ENCODE measurements around the gene DHX36. TPM values are rescaled to one million over a fixed set of nuclear protein-coding genes. Genes with fewer than 3 reads are reported as not detected.
A peak's percentile ranks its signal among the peaks of the same experiment; 100 is the strongest.

Gene DHX36
- total RNA-seq, 2 experiments from 2014 or later, result 56.3 to 74.6 TPM

DNA sequence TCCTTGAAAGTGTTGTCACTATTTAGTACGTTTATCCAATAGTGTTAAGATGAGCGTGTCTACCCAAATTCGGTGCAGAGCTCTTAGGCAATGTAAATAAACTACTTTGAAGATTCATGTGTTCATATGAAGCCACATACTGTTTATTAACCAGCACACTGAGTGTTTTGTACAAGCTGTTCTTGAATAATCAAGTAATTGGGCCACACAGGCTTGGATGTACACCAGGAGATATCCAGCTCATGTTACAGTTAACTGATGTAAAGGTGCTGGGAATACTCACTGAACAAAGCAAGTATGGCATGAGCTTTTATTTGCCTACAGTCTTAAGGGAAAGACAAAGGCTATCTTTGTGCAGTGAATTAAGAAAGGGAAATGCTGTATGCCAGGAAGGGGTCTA, 632 bp upstream of the DHX36 start:
- Mint-ChIP-seq H3K4me1 (peaks cover 25% of the 10 kb centered on the region), H3K9me3 (ENCODE audit: low read depth) (no peaks in the 10 kb centered on the region), H3K36me3 (ENCODE audit: low read depth) (peaks cover 14% of the 10 kb centered on the region), H3K27me3 (no peaks in the 10 kb centered on the region), H3K27ac (peak overlapping the region; percentile 97), H3K4me3 (peak overlapping the region; percentile 85)
- ChIA-PET POLR2A (no interaction called here), CTCF (interaction anchor here (0.7 to 0.9 kb wide), 2 partner anchors 10 to 178 kb away, joined by 3 read pairs; no protein-coding TSS in a partner anchor)
- no peak for DNase-seq
- intact Hi-C loops (cut with DNase I, micrococcal nuclease), result loop anchor here (1.0 to 5.0 kb wide), 6 partner anchors 204 to 1546 kb away; partner anchors contain the start of genes GMPS (in 2 of the 2), SLC33A1 (in 2 of the 2) and ARHGEF26 (in 1 of the 2)
- no peak for ATAC-seq

GRCh38 chr3:154316974-154317767, 7.1 kb downstream of the DHX36 start:
- CTCF ChIA-PET, result no interaction called here
- DNase-seq (no peak), ATAC-seq (peak; percentile 64)
- H3K27me3 Mint-ChIP-seq, result no peaks in the 10 kb centered on the region
- no peak overlapping the region for H3K4me3 Mint-ChIP-seq
- H3K36me3 Mint-ChIP-seq (ENCODE audit: low read depth), result peaks cover 44% of the 10 kb centered on the region
- H3K27ac Mint-ChIP-seq, result peak overlapping the region; percentile 72
- H3K9me3 Mint-ChIP-seq (ENCODE audit: low read depth), result no peaks in the 10 kb centered on the region
- H3K4me1 Mint-ChIP-seq, result peaks cover 33% of the 10 kb centered on the region
- intact Hi-C loops (cut with DNase I, micrococcal nuclease), result loop anchor here in 1 of 2 experiments (5.0 kb wide), 1 partner anchor 45 kb away; no protein-coding TSS in a partner anchor
- POLR2A ChIA-PET, result no interaction called here

GRCh38 chr3:154314152-154314551, 10.1 kb downstream of the DHX36 start:
- H3K9me3 Mint-ChIP-seq (ENCODE audit: low read depth), result no peaks in the 10 kb centered on the region
- ChIA-PET POLR2A (no interaction called here), CTCF (interaction anchor here (0.6 to 3.5 kb wide), 3 partner anchors 10 to 174 kb away, joined by 3 to 11 read pairs (median 4); no protein-coding TSS in a partner anchor)
- H3K27ac Mint-ChIP-seq, result no peak overlapping the region
- H3K4me3 Mint-ChIP-seq, result no peak overlapping the region
- peaks cover 47% of the 10 kb centered on the region for H3K36me3 Mint-ChIP-seq (ENCODE audit: low read depth)
- H3K27me3 Mint-ChIP-seq, result no peaks in the 10 kb centered on the region
- H3K4me1 Mint-ChIP-seq, result peaks cover 25% of the 10 kb centered on the region
- ATAC-seq (no peak), DNase-seq (no peak)
- intact Hi-C loops (cut with DNase I, micrococcal nuclease), result no loop called here

DNA sequence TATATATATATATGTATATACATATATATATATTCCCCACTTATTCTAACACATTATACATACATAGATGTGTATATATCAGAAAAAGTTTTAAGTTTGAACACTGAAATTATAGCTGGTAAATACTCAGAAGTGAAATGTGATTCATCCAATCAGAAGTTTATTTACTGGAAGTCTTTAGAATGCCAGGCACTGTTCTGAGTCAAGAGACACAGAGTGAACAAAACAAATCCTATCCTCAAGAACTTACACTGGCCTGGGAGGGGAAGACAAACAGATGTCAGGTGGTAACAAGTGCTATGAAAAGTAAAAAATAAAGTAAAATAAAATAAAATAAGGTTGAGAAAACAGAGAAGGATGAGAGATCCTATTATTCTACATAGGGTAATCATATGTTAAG, 13.4 kb downstream of the DHX36 start:
- H3K27ac Mint-ChIP-seq, result no peak overlapping the region
- no peak for DNase-seq
- ChIA-PET CTCF (no interaction called here), POLR2A (no interaction called here)
- intact Hi-C loops (cut with DNase I, micrococcal nuclease), result no loop called here
- H3K9me3 Mint-ChIP-seq (ENCODE audit: low read depth), result no peaks in the 10 kb centered on the region
- peaks cover 23% of the 10 kb centered on the region for H3K4me1 Mint-ChIP-seq
- H3K4me3 Mint-ChIP-seq, result no peak overlapping the region
- no peaks in the 10 kb centered on the region for H3K27me3 Mint-ChIP-seq
- peaks cover 54% of the 10 kb centered on the region for H3K36me3 Mint-ChIP-seq (ENCODE audit: low read depth)
- ATAC-seq, result peak; percentile 49

- peak; percentile 19 for ATAC-seq
- peaks cover 48% of the 10 kb centered on the region for H3K36me3 Mint-ChIP-seq (ENCODE audit: low read depth)
- CTCF ChIA-PET, result interaction anchor here (0.6 kb wide), 1 partner anchor 297 kb away, joined by 3 read pairs; no protein-coding TSS in a partner anchor
- intact Hi-C loops (cut with DNase I, micrococcal nuclease), result no loop called here
- peak overlapping the region; percentile 51 for H3K27ac Mint-ChIP-seq
- H3K4me3 Mint-ChIP-seq, result no peak overlapping the region
- H3K4me1 Mint-ChIP-seq, result peaks cover 16% of the 10 kb centered on the region
- H3K9me3 Mint-ChIP-seq (ENCODE audit: low read depth), result no peaks in the 10 kb centered on the region
- H3K27me3 Mint-ChIP-seq, result no peaks in the 10 kb centered on the region
- POLR2A ChIA-PET, result no interaction called here
- DNase-seq, result no peak
These were observed 16.9 kb downstream of the DHX36 start for GRCh38 chr3:154307363-154307762.

- Mint-ChIP-seq H3K36me3 (ENCODE audit: low read depth) (peaks cover 58% of the 10 kb centered on the region), H3K4me3 (no peak overlapping the region), H3K4me1 (peaks cover 16% of the 10 kb centered on the region), H3K9me3 (ENCODE audit: low read depth) (no peaks in the 10 kb centered on the region), H3K27ac (no peak overlapping the region), H3K27me3 (no peaks in the 10 kb centered on the region)
- no peak for DNase-seq
- ChIA-PET POLR2A (no interaction called here), CTCF (interaction anchor here (0.6 to 1.5 kb wide), 2 partner anchors 9 to 396 kb away, joined by 3 to 4 read pairs; no protein-coding TSS in a partner anchor)
- intact Hi-C loops (cut with DNase I, micrococcal nuclease), result no loop called here
- no peak for ATAC-seq
These were observed 19.4 kb downstream of the DHX36 start for GRCh38 chr3:154304936-154305335.

- H3K9me3 Mint-ChIP-seq (ENCODE audit: low read depth), result no peaks in the 10 kb centered on the region
- peaks cover 14% of the 10 kb centered on the region for H3K4me1 Mint-ChIP-seq
- POLR2A ChIA-PET, result no interaction called here
- H3K27ac Mint-ChIP-seq, result no peak overlapping the region
- CTCF ChIA-PET, result interaction anchor here (0.6 to 1.5 kb wide), 2 partner anchors 9 to 396 kb away, joined by 3 to 4 read pairs; no protein-coding TSS in a partner anchor
- intact Hi-C loops (cut with DNase I, micrococcal nuclease), result no loop called here
- DNase-seq, result no peak
- peaks cover 56% of the 10 kb centered on the region for H3K36me3 Mint-ChIP-seq (ENCODE audit: low read depth)
- H3K4me3 Mint-ChIP-seq, result no peak overlapping the region
- H3K27me3 Mint-ChIP-seq, result no peaks in the 10 kb centered on the region
- no peak for ATAC-seq
These were observed 20.0 kb downstream of the DHX36 start for GRCh38 chr3:154304116-154304786.

GRCh38 chr3:154301561-154301960, 22.7 kb downstream of the DHX36 start:
- intact Hi-C loops (cut with DNase I, micrococcal nuclease), result no loop called here
- ATAC-seq, result no peak
- DNase-seq, result no peak
- H3K4me1 Mint-ChIP-seq, result no peaks in the 10 kb centered on the region
- ChIA-PET POLR2A (no interaction called here), CTCF (interaction anchor here (1.8 kb wide), 1 partner anchor 13 kb away, joined by 11 read pairs; no protein-coding TSS in a partner anchor)
- H3K27ac Mint-ChIP-seq, result no peak overlapping the region
- H3K27me3 Mint-ChIP-seq, result no peaks in the 10 kb centered on the region
- H3K9me3 Mint-ChIP-seq (ENCODE audit: low read depth), result no peaks in the 10 kb centered on the region
- H3K4me3 Mint-ChIP-seq, result no peak overlapping the region
- H3K36me3 Mint-ChIP-seq (ENCODE audit: low read depth), result peaks cover 52% of the 10 kb centered on the region

DNA sequence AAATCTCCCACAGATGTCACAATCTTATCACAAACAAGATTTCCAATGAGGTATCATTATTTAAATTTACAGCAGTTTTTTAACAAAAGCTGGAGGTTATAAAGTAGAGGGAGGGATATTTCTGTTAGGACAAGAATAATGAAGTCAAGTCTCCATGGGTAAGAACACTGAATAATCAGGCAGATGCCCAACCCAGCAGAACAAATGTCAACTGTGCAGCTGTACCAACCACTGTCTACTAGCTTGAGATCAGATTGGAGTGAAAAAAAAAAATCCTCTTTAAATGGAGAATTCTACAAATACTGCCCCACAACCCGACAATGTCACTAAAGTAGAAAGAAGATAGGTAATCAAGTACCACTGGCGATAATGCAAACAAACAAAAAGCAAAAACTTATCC, 30.3 kb downstream of the DHX36 start:
- CTCF ChIA-PET, result no interaction called here
- ATAC-seq, result no peak
- Mint-ChIP-seq H3K36me3 (ENCODE audit: low read depth) (peaks cover 44% of the 10 kb centered on the region), H3K27ac (no peak overlapping the region), H3K9me3 (ENCODE audit: low read depth) (no peaks in the 10 kb centered on the region), H3K4me3 (no peak overlapping the region), H3K27me3 (no peaks in the 10 kb centered on the region), H3K4me1 (no peaks in the 10 kb centered on the region)
- POLR2A ChIA-PET, result no interaction called here
- intact Hi-C loops (cut with DNase I, micrococcal nuclease), result no loop called here
- no peak for DNase-seq

- intact Hi-C loops (cut with DNase I, micrococcal nuclease), result no loop called here
- CTCF ChIA-PET, result no interaction called here
- Mint-ChIP-seq H3K27me3 (no peaks in the 10 kb centered on the region), H3K27ac (no peak overlapping the region), H3K4me3 (no peak overlapping the region), H3K9me3 (ENCODE audit: low read depth) (no peaks in the 10 kb centered on the region), H3K36me3 (ENCODE audit: low read depth) (peaks cover 44% of the 10 kb centered on the region), H3K4me1 (no peaks in the 10 kb centered on the region)
- ATAC-seq (no peak), DNase-seq (no peak)
- POLR2A ChIA-PET, result no interaction called here
These were observed 34.1 kb downstream of the DHX36 start for GRCh38 chr3:154290187-154290586.

- peak overlapping the region; percentile 47 for H3K27ac Mint-ChIP-seq
- H3K4me3 Mint-ChIP-seq, result no peak overlapping the region
- CTCF ChIA-PET, result interaction anchor here (0.7 kb wide), 1 partner anchor 693 kb away, joined by 3 read pairs; no protein-coding TSS in a partner anchor
- POLR2A ChIA-PET, result interaction anchor here (0.7 kb wide), 1 partner anchor 1527 kb away, joined by 8 read pairs; no protein-coding TSS in a partner anchor
- H3K36me3 Mint-ChIP-seq (ENCODE audit: low read depth), result peaks cover 49% of the 10 kb centered on the region
- no peaks in the 10 kb centered on the region for H3K27me3 Mint-ChIP-seq
- H3K9me3 Mint-ChIP-seq (ENCODE audit: low read depth), result no peaks in the 10 kb centered on the region
- ATAC-seq, result no peak
- DNase-seq, result no peak
- no peaks in the 10 kb centered on the region for H3K4me1 Mint-ChIP-seq
- intact Hi-C loops (cut with DNase I, micrococcal nuclease), result loop anchor here in 1 of 2 experiments (10.0 kb wide), 1 partner anchor 1630 kb away; no protein-coding TSS in a partner anchor
These were observed 39.1 kb downstream of the DHX36 start for GRCh38 chr3:154285221-154285620.

All from activated CD4-positive, alpha-beta T cell treated with anti-CD3 and anti-CD28 coated beads for 36 hours (primary cell).